Measurements from ENCODE around the gene TMEM205. TPM values are rescaled to one million over a fixed set of nuclear protein-coding genes. Genes with fewer than 3 reads are reported as not detected.

TMEM205 gene
- total and polyA plus RNA-seq, 2 of the 13 experiments (the other 11 are each of a cell fraction or from before 2014, with no cell fraction given): 45.5 to 98.7 TPM

GRCh38 chr19:11375143-11375948, 29.3 kb upstream of the TMEM205 start (continued):
- TF ChIP-seq MAFF (IDR thresholded peaks at IDR 0.05; ENCODE audit: low read depth, low read length) (no peak), MIER3 (CRISPR knock-in tag; IDR thresholded peaks at IDR 0.05; ENCODE audit: borderline replicate concordance) (no peak), ZNF609 (CRISPR knock-in tag; IDR thresholded peaks at IDR 0.05; ENCODE audit: borderline replicate concordance) (peak; percentile 55; the same call in 1 of the 2 replicates), DRAP1 (CRISPR knock-in tag; IDR thresholded peaks at IDR 0.05) (peak; percentile 47; the same call in 1 of the 2 replicates), ZBTB43 (CRISPR knock-in tag; conservative IDR thresholded peaks at IDR 0.05) (peak; percentile 33; the same call in 1 of the 2 replicates), RORA (CRISPR knock-in tag; IDR thresholded peaks at IDR 0.05) (no peak), CEBPB (IDR thresholded peaks at IDR 0.05; ENCODE audit: borderline replicate concordance, low read depth, low read length) (no peak), ZNF407 (CRISPR knock-in tag; IDR thresholded peaks at IDR 0.05; ENCODE audit: not compliant biosample characterization) (no peak), ZNF576 (CRISPR knock-in tag; IDR thresholded peaks at IDR 0.05) (no peak), ARNTL (CRISPR knock-in tag; IDR thresholded peaks at IDR 0.05) (0 out of 2 replicates have a peak, but pooled peaks have one; percentile 26), YY1 (IDR thresholded peaks at IDR 0.05; ENCODE audit: insufficient read depth, insufficient replicate concordance, low read depth, low read length) (no peak), PAX8 (CRISPR knock-in tag; IDR thresholded peaks at IDR 0.05; ENCODE audit: borderline replicate concordance) (0 out of 2 replicates have a peak, but pooled peaks have one; percentile 75)
